ENCODE measurements around the gene MYDGF. TPM values are rescaled to one million over a fixed set of nuclear protein-coding genes. Genes with fewer than 3 reads are reported as not detected.

Gene MYDGF
- total RNA-seq, 1 experiment from 2014 or later = 128 TPM

DNA sequence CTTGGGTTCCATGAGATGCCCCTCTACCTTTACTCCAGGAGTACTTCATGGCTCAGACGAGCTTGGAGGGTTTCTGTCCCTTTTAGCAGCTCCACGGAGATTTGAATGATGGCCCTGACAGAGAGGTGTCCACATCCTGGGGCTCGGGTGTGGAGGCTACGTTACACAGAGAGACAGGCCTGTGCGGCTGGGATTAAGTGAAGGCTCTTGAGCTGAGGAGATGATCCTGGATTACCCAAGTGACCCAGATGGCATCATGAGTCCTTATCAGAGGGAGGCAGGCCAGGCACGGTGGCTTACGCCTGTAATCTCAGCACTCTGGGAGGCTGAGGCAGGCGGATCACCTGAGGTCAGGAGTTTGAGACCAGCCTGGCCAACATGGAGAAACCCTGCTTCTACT is 41.1 kb upstream of the MYDGF start:
- BruUV-seq (replicated peaks) = no TSS peak
- H3K36me3 ChIP-seq (ENCODE audit: insufficient read depth, low read length, poor library complexity, severe bottlenecking) = peaks cover 27% of the 10 kb centered on the region

DNA sequence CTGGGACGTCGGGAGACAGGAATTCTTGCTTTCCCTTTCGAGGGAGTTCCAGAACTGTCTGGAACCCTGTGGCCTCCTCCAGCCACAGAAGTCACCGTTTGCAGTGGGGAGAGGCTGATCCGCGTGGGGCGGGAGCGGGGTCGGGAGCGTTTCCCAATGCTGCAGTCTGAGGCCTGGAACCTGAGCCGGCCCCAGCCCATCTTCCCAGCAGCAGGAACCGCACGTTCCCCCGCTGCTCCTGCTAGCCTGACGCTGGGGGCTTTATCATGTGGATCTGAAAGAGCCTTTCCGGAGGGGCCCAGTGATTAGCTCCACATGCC is 40.1 kb upstream of the MYDGF start:
- intact Hi-C loops (cut with micrococcal nuclease; ENCODE audit: unreplicated experiment) = no loop called here
- ChIA-PET POLR2A (ENCODE audit: low non-redundant PET) (no interaction called here), CTCF (no interaction called here)
- Histone ChIP-seq H3K36me3 (ENCODE audit: insufficient read depth, low read length, poor library complexity, severe bottlenecking) (peaks cover 29% of the 10 kb centered on the region), H3K27me3 (replicated peaks; ENCODE audit: insufficient read depth, low read depth, low read length, poor library complexity) (no peaks in the 10 kb centered on the region), H3K4me3 (ENCODE audit: low read depth, low read length, poor library complexity, severe bottlenecking) (no peak overlapping the region), H3K9me3 (ENCODE audit: low read depth, low read length, poor library complexity, severe bottlenecking) (no peaks in the 10 kb centered on the region), H3K4me1 (ENCODE audit: insufficient read depth, low read length, poor library complexity, severe bottlenecking) (no peaks in the 10 kb centered on the region), H3K27ac (ENCODE audit: low read depth, low read length, poor library complexity, severe bottlenecking) (no peak overlapping the region)
- TF ChIP-seq EZH2 (IDR thresholded peaks at IDR 0.05; ENCODE audit: borderline replicate concordance, low read depth, low read length, poor library complexity, severe bottlenecking) = no peak
- TF ChIP-seq, protein P1, sequence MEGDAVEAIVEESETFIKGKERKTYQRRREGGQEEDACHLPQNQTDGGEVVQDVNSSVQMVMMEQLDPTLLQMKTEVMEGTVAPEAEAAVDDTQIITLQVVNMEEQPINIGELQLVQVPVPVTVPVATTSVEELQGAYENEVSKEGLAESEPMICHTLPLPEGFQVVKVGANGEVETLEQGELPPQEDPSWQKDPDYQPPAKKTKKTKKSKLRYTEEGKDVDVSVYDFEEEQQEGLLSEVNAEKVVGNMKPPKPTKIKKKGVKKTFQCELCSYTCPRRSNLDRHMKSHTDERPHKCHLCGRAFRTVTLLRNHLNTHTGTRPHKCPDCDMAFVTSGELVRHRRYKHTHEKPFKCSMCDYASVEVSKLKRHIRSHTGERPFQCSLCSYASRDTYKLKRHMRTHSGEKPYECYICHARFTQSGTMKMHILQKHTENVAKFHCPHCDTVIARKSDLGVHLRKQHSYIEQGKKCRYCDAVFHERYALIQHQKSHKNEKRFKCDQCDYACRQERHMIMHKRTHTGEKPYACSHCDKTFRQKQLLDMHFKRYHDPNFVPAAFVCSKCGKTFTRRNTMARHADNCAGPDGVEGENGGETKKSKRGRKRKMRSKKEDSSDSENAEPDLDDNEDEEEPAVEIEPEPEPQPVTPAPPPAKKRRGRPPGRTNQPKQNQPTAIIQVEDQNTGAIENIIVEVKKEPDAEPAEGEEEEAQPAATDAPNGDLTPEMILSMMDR (conservative IDR thresholded peaks at IDR 0.05; ENCODE audit: low read depth, low read length) = no peak
- BruUV-seq (replicated peaks) = no TSS peak
- no peak for DNase-seq (ENCODE audit: low spot score)

More for the DNA sequence above, 41.1 kb upstream of the MYDGF start:
- no peak for DNase-seq (ENCODE audit: low spot score)
- TF ChIP-seq EZH2 (IDR thresholded peaks at IDR 0.05; ENCODE audit: borderline replicate concordance, low read depth, low read length, poor library complexity, severe bottlenecking) = no peak
- TF ChIP-seq, protein P1 (conservative IDR thresholded peaks at IDR 0.05; ENCODE audit: low read depth, low read length) = no peak
- CTCF ChIA-PET = no interaction called here
- no peak overlapping the region for H3K4me3 ChIP-seq (ENCODE audit: low read depth, low read length, poor library complexity, severe bottlenecking)
- intact Hi-C loops (cut with micrococcal nuclease; ENCODE audit: unreplicated experiment) = no loop called here
- no peaks in the 10 kb centered on the region for H3K27me3 ChIP-seq (replicated peaks; ENCODE audit: insufficient read depth, low read depth, low read length, poor library complexity)
- no peaks in the 10 kb centered on the region for H3K4me1 ChIP-seq (ENCODE audit: insufficient read depth, low read length, poor library complexity, severe bottlenecking)
- no peak overlapping the region for H3K27ac ChIP-seq (ENCODE audit: low read depth, low read length, poor library complexity, severe bottlenecking)
- H3K9me3 ChIP-seq (ENCODE audit: low read depth, low read length, poor library complexity, severe bottlenecking) = no peaks in the 10 kb centered on the region
- POLR2A ChIA-PET (ENCODE audit: low non-redundant PET) = no interaction called here

DNA sequence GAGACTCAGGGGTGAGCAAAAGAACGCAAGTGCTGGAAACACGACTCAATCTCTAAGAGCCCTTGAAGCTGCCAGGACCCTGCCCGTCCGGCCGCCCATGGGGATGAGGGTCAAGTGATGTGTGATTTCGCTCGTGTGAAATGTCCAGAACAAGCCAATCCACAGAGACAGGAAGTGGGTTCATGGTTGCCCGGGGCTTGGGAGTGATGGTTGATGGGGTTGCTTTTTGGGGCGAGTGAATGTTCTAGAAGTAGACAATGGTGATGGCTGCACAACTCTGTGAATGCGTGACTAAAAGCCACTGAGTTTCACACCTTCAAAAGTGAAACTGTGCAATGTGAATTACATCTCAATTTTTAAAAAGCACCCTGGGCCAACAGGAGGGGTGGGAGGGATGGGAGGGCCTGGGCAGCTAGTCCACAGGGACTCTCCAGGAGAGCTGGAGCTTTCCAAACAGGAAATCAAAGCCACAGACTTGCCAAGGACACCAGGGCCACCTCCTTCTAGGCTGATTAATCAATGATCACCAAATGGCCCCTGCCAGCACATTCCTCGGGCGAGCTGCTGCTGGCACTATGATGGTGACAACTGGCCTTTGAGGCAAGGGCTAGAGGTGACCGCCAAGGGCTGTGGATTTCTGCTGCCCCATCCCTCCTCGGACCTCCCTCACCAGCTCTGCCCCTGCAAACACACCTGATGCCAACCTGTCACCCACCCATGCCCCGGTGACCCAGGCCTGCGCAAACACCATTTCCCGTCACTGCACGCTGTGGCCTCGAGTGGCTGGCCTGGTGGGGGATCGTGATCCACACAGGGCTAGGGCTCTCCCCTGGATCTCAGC is 39.5 kb upstream of the MYDGF start:
- TF ChIP-seq EZH2 (IDR thresholded peaks at IDR 0.05; ENCODE audit: borderline replicate concordance, low read depth, low read length, poor library complexity, severe bottlenecking) = no peak
- TF ChIP-seq, protein P1 (conservative IDR thresholded peaks at IDR 0.05; ENCODE audit: low read depth, low read length) = no peak
- POLR2A ChIA-PET (ENCODE audit: low non-redundant PET) = no interaction called here
- intact Hi-C loops (cut with micrococcal nuclease; ENCODE audit: unreplicated experiment) = no loop called here

More for the DNA sequence above, 39.5 kb upstream of the MYDGF start:
- no peaks in the 10 kb centered on the region for H3K27me3 ChIP-seq (replicated peaks; ENCODE audit: insufficient read depth, low read depth, low read length, poor library complexity)
- CTCF ChIA-PET = no interaction called here
- no peak for DNase-seq (ENCODE audit: low spot score)
- H3K36me3 ChIP-seq (ENCODE audit: insufficient read depth, low read length, poor library complexity, severe bottlenecking) = peaks cover 32% of the 10 kb centered on the region
- H3K4me3 ChIP-seq (ENCODE audit: low read depth, low read length, poor library complexity, severe bottlenecking) = no peak overlapping the region
- H3K27ac ChIP-seq (ENCODE audit: low read depth, low read length, poor library complexity, severe bottlenecking) = no peak overlapping the region
- no peaks in the 10 kb centered on the region for H3K4me1 ChIP-seq (ENCODE audit: insufficient read depth, low read length, poor library complexity, severe bottlenecking)
- no peaks in the 10 kb centered on the region for H3K9me3 ChIP-seq (ENCODE audit: low read depth, low read length, poor library complexity, severe bottlenecking)
- no TSS peak for BruUV-seq (replicated peaks)
